Neutrophil (primary cell): Measurements from ENCODE around the gene PPIL1.

ENCODE experiments used
- H3K27ac ChIP-seq: fragments of 200-600 bp; sonication (generic); 2 replicates; pipeline ENCODE4 v1.5.1; 2016; ENCODE audit warnings: mild to moderate bottlenecking, moderate library complexity
- H3K27me3 ChIP-seq: fragments of 200-600 bp; sonication (generic); 2 replicates; pipeline ENCODE4 v1.6.0; 2016; ENCODE audit warnings: mild to moderate bottlenecking
- H3K36me3 ChIP-seq: fragments of 200-600 bp; sonication (generic); 2 replicates; pipeline ENCODE4 v1.5.1; 2017
- H3K4me1 ChIP-seq, 2 experiments: fragments of 200-600 bp in 1 of 2; sonication (generic) in 1 of 2; 1 replicate in 1 of 2; 2 replicates in 1 of 2; pipeline versions ENCODE4 v1.5.1 to v1.6.1; 2013 to 2016; ENCODE audit warnings: low read depth in 1 of 2, low read length in 1 of 2, mild to moderate bottlenecking in 1 of 2, moderate library complexity in 1 of 2; ENCODE audit not compliant: control insufficient read depth in 1 of 2, insufficient read depth in 1 of 2
- H3K4me3 ChIP-seq, 2 experiments: fragments of 200-600 bp in 1 of 2; sonication (generic) in 1 of 2; 1 replicate in 1 of 2; 2 replicates in 1 of 2; pipeline ENCODE4 v1.5.1; 2013 to 2016; ENCODE audit warnings: low read depth in 1 of 2, low read length in 1 of 2, mild to moderate bottlenecking in 1 of 2, moderate library complexity in 1 of 2
- H3K9me3 ChIP-seq: fragments of 200-600 bp; sonication (generic); 2 replicates; pipeline ENCODE4 v1.5.1; 2016
- TF ChIP-seq, protein P1 (sequence below): fragments of 200-600 bp; sonication (generic); IDR thresholded peaks from 2 replicates; pipeline ENCODE4 v1.5.1; 2016; ENCODE audit warnings: antibody characterized with exemption

PPIL1 gene

GRCh38 chr6:36847152-36847551 lies 27.5 kb downstream of the PPIL1 start:
- H3K27ac ChIP-seq: no peak overlapping the region
- no peaks in the 10 kb centered on the region for H3K36me3 ChIP-seq
- TF ChIP-seq, protein P1, sequence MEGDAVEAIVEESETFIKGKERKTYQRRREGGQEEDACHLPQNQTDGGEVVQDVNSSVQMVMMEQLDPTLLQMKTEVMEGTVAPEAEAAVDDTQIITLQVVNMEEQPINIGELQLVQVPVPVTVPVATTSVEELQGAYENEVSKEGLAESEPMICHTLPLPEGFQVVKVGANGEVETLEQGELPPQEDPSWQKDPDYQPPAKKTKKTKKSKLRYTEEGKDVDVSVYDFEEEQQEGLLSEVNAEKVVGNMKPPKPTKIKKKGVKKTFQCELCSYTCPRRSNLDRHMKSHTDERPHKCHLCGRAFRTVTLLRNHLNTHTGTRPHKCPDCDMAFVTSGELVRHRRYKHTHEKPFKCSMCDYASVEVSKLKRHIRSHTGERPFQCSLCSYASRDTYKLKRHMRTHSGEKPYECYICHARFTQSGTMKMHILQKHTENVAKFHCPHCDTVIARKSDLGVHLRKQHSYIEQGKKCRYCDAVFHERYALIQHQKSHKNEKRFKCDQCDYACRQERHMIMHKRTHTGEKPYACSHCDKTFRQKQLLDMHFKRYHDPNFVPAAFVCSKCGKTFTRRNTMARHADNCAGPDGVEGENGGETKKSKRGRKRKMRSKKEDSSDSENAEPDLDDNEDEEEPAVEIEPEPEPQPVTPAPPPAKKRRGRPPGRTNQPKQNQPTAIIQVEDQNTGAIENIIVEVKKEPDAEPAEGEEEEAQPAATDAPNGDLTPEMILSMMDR: no peak
- peaks cover 38% of the 10 kb centered on the region in 2 experiments for H3K4me1 ChIP-seq
- no peaks in the 10 kb centered on the region for H3K27me3 ChIP-seq
- H3K4me3 ChIP-seq: no peak overlapping the region
- H3K9me3 ChIP-seq: no peaks in the 10 kb centered on the region

GRCh38 chr6:36845233-36845632 lies 29.4 kb downstream of the PPIL1 start:
- Histone ChIP-seq H3K36me3 (no peaks in the 10 kb centered on the region), H3K4me1 (peaks cover 24 to 25% of the 10 kb centered on the region in 2 experiments), H3K4me3 (no peak overlapping the region), H3K9me3 (no peaks in the 10 kb centered on the region), H3K27me3 (peaks cover 16% of the 10 kb centered on the region), H3K27ac (no peak overlapping the region)
- TF ChIP-seq, protein P1: no peak

GRCh38 chr6:36844232-36845170 lies 30.1 kb downstream of the PPIL1 start:
- Histone ChIP-seq H3K27me3 (peaks cover 23% of the 10 kb centered on the region), H3K27ac (no peak overlapping the region), H3K4me1 (peaks cover 20 to 24% of the 10 kb centered on the region in 2 experiments), H3K4me3 (no peak overlapping the region), H3K9me3 (no peaks in the 10 kb centered on the region), H3K36me3 (no peaks in the 10 kb centered on the region)
- TF ChIP-seq, protein P1: no peak

DNA sequence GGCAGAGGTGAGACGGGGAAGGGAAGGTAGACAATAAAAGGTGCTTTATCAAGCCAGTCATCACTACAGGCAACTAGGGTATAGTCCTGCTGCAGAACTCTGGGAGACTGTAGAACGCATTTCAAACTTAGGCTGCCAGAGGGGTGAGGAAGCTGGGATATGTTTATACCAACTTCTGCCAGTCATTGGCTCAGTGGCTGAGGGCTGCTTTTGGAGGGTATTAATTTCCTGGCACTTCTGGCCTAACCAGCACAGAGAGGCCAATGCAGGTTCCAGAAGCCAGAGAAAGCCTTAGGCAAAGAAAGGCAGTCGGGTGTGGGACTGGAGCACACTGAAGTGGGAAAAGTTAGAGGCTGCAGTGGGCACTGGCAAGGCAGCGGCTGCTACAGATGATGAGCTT lies 31.4 kb downstream of the PPIL1 start:
- peaks cover 37% of the 10 kb centered on the region for H3K27me3 ChIP-seq
- H3K27ac ChIP-seq: no peak overlapping the region
- H3K36me3 ChIP-seq: no peaks in the 10 kb centered on the region
- no peaks in the 10 kb centered on the region for H3K9me3 ChIP-seq
- no peak overlapping the region for H3K4me3 ChIP-seq
- peaks cover 12 to 18% of the 10 kb centered on the region in 2 experiments for H3K4me1 ChIP-seq
- TF ChIP-seq, protein P1: no peak

DNA sequence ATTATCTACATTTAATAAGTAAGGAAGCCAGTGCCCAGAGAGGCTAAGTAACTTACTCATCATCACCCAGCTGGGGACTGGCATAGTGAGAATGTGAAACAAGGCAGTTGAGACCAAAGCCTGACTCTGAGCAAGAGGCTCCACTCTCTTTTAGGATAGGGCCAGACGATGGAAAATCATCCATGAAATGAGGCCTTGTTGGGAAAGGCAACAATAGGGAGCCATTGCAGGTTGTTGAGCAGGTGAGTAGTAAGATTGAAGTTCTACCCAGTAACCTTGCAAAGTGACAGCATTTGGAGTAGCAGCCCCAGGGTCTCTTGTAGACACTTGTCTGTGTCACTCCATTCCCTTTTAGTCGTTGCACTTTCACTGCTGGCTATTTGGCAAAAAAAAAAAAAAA lies 32.8 kb downstream of the PPIL1 start:
- TF ChIP-seq, protein P1: no peak
- H3K9me3 ChIP-seq: no peaks in the 10 kb centered on the region
- peaks cover 12 to 18% of the 10 kb centered on the region in 2 experiments for H3K4me1 ChIP-seq
- H3K27me3 ChIP-seq: peaks cover 51% of the 10 kb centered on the region
- no peaks in the 10 kb centered on the region for H3K36me3 ChIP-seq
- no peak overlapping the region for H3K27ac ChIP-seq
- H3K4me3 ChIP-seq: no peak overlapping the region
